Panc1 (cell line): ENCODE results near the gene KCNN2. TPM values are rescaled to one million over a fixed set of nuclear protein-coding genes. Genes with fewer than 3 reads are reported as not detected.

Experiments used
- ATAC-seq: fragments of 200-7000 bp; cut with Tn5 transposase; 2 replicates; pipeline ENCODE4 v1.9.1; 2020; ENCODE audit warnings: mild to moderate bottlenecking, moderate library complexity
- BruUV-seq: library from RNA; stranded (reverse); fragments of 400-500 nt; replicated peaks from 2 replicates; lab custom pipeline; 2021; lab: Mats Ljungman, UMichigan
- CTCF ChIA-PET: fragments of 300-600 bp; sonication (Branson Sonifier 250); formaldehyde crosslinking; loops from one replicate; lab custom pipeline; 2022; ENCODE audit warnings: antibody characterized with exemption; lab: Charles Lee
- POLR2A ChIA-PET: fragments of 300-600 bp; sonication (Branson Sonifier 250); formaldehyde crosslinking; loops from one replicate; lab custom pipeline; 2022; ENCODE audit warnings: antibody characterized with exemption; lab: Charles Lee
- DNase-seq: peaks from one replicate; pipeline ENCODE4 v3.0.0-alpha.2; 2010; ENCODE audit warnings: low read depth, low spot score
- H3K27ac ChIP-seq: 2 replicates; pipeline ENCODE4 v1.5.1; 2011; ENCODE audit warnings: mild to moderate bottlenecking, low read length, inconsistent platforms
- H3K27me3 ChIP-seq: fragments of 200-500 bp; sonication (Bioruptor generic); 2 replicates; pipeline ENCODE4 v1.6.0; 2014; ENCODE audit warnings: low read length, inconsistent platforms; ENCODE audit not compliant: control insufficient read depth, insufficient read depth
- H3K36me3 ChIP-seq: fragments of 200-500 bp; sonication (Bioruptor generic); 2 replicates; pipeline ENCODE4 v1.5.1; 2014; ENCODE audit warnings: inconsistent platforms, mild to moderate bottlenecking, low read length, moderate library complexity; ENCODE audit not compliant: control insufficient read depth, insufficient read depth
- H3K4me1 ChIP-seq: 2 replicates; pipeline ENCODE4 v1.5.1; 2011; ENCODE audit warnings: inconsistent platforms, mild to moderate bottlenecking, low read length, moderate library complexity; ENCODE audit not compliant: control insufficient read depth, insufficient read depth
- H3K4me3 ChIP-seq, 2 experiments: 2 replicates each; pipeline ENCODE4 v1.5.1; 2011 to 2012; ENCODE audit warnings: low read depth in 2 of 2, low read length in 2 of 2, mild to moderate bottlenecking in 2 of 2, inconsistent platforms in 1 of 2, moderate library complexity in 1 of 2
- H3K9me3 ChIP-seq: fragments of 200-500 bp; sonication (Bioruptor generic); 2 replicates; pipeline ENCODE4 v1.5.1; 2014; ENCODE audit warnings: low read depth, mild to moderate bottlenecking, inconsistent platforms, low read length, moderate library complexity; ENCODE audit not compliant: control insufficient read depth, insufficient read depth
- CTCF ChIP-seq: fragments of 450-650 bp; IDR thresholded peaks from 2 replicates; pipeline ENCODE4 v1.5.1; 2017; ENCODE audit warnings: mild to moderate bottlenecking
- POLR2AphosphoS5 ChIP-seq: IDR thresholded peaks from 2 replicates; pipeline ENCODE4 v1.6.1; 2012; ENCODE audit warnings: mild to moderate bottlenecking, low read depth, low read length, moderate library complexity
- REST ChIP-seq, 2 experiments: IDR thresholded peaks; 2 replicates each; pipeline ENCODE4 v1.6.1; 2011 to 2012; ENCODE audit warnings: low read depth in 2 of 2, control low read depth in 1 of 2, low read length in 1 of 2, mild to moderate bottlenecking in 1 of 2, moderate library complexity in 1 of 2; ENCODE audit not compliant: insufficient read depth in 1 of 2
- SIN3A ChIP-seq: IDR thresholded peaks from 2 replicates; pipeline ENCODE4 v1.6.1; 2012; ENCODE audit warnings: low read depth, mild to moderate bottlenecking, low read length, moderate library complexity, borderline replicate concordance; ENCODE audit not compliant: insufficient read depth
- TCF7L2 ChIP-seq: IDR thresholded peaks from 2 replicates; pipeline ENCODE4 v1.6.1; 2011; ENCODE audit warnings: mild to moderate bottlenecking, low read depth, low read length, inconsistent platforms
- in situ Hi-C: cut with HindIII; loops from 2 replicates; pipeline ENCODE4 v1.10.0; 2016; ENCODE audit warnings: low sequenced_read_pairs, low pct_unique_long_range_greater_than_20kb
- intact Hi-C: fragments of 100-400 bp; cut with micrococcal nuclease; formaldehyde crosslinking; loops from one replicate; pipeline ENCODE4 v1.10.0; 2022; ENCODE audit not compliant: unreplicated experiment
- total RNA-seq: library from RNA; stranded (reverse); gene quantifications from one replicate; pipeline ENCODE4 v1.2.1, GENCODE V29; 2021; ENCODE audit not compliant: unreplicated experiment

The KCNN2 gene
- total RNA-seq, 1 experiment from 2014 or later, result not detected

GRCh38 chr5:114504560-114504959 is 142.7 kb downstream of the KCNN2 start:
- ATAC-seq (no peak), DNase-seq (no peak)
- H3K27ac ChIP-seq, result no peak overlapping the region
- no peaks in the 10 kb centered on the region for H3K4me1 ChIP-seq
- in situ Hi-C loops, result no loop called here
- intact Hi-C loops, result no loop called here
- H3K9me3 ChIP-seq, result no peaks in the 10 kb centered on the region
- POLR2A ChIA-PET, result no interaction called here
- H3K27me3 ChIP-seq, result no peaks in the 10 kb centered on the region
- CTCF ChIA-PET, result no interaction called here
- no peak overlapping the region for H3K4me3 ChIP-seq
- TF ChIP-seq SIN3A, result no peak
- TF ChIP-seq POLR2AphosphoS5, result no peak
- no peak for TF ChIP-seq CTCF
- no peak for TF ChIP-seq REST (IDR thresholded peaks at IDR 0.05; ENCODE audit: insufficient read depth in 1 of 2, low read depth in 2 of 2, low read length in 1 of 2)
- no peak for TF ChIP-seq TCF7L2
- BruUV-seq, result no TSS peak
- no peaks in the 10 kb centered on the region for H3K36me3 ChIP-seq

GRCh38 chr5:114524221-114524620 is 162.4 kb downstream of the KCNN2 start:
- no peaks in the 10 kb centered on the region for H3K9me3 ChIP-seq
- no peaks in the 10 kb centered on the region for H3K4me1 ChIP-seq
- H3K4me3 ChIP-seq, result no peak overlapping the region
- in situ Hi-C loops (no loop called here), intact Hi-C loops (no loop called here)
- ChIA-PET CTCF (no interaction called here), POLR2A (no interaction called here)
- H3K27ac ChIP-seq, result no peak overlapping the region
- no peaks in the 10 kb centered on the region for H3K27me3 ChIP-seq
- H3K36me3 ChIP-seq, result no peaks in the 10 kb centered on the region
- DNase-seq, result no peak
- no peak for ATAC-seq
- BruUV-seq, result no TSS peak
- TF ChIP-seq POLR2AphosphoS5, result no peak
- TF ChIP-seq TCF7L2, result no peak
- TF ChIP-seq REST (IDR thresholded peaks at IDR 0.05; ENCODE audit: insufficient read depth in 1 of 2, low read depth in 2 of 2, low read length in 1 of 2), result no peak
- no peak for TF ChIP-seq CTCF
- TF ChIP-seq SIN3A, result no peak
